Smooth muscle cell (in vitro differentiated cells): ENCODE data around the gene TMEM221. TPM values are rescaled to one million over a fixed set of nuclear protein-coding genes. Genes with fewer than 3 reads are reported as not detected.

Source experiments
- DNase-seq: peaks from one replicate; lab custom pipeline; 2025; ENCODE audit not compliant: unreplicated experiment; lab: John Stamatoyannopoulos, UW
- H2AFZ ChIP-seq: fragments of 200-600 bp; sonication (generic); 2 replicates; pipeline ENCODE4 v1.6.0; 2016; ENCODE audit warnings: antibody characterized with exemption, low read depth, mild to moderate bottlenecking
- H3F3A ChIP-seq: fragments of 200-600 bp; sonication (generic); 2 replicates; pipeline ENCODE4 v1.6.0; 2017; ENCODE audit warnings: antibody characterized with exemption, low read depth
- H3K27ac ChIP-seq: fragments of 200-600 bp; sonication (generic); 2 replicates; pipeline ENCODE4 v1.5.1; 2016; ENCODE audit warnings: low read depth, mild to moderate bottlenecking
- H3K27me3 ChIP-seq: fragments of 200-600 bp; sonication (generic); 2 replicates; pipeline ENCODE4 v1.6.1; 2016; ENCODE audit warnings: low read depth, mild to moderate bottlenecking
- H3K36me3 ChIP-seq: fragments of 200-600 bp; sonication (generic); 2 replicates; pipeline ENCODE4 v1.5.1; 2016; ENCODE audit warnings: low read depth
- H3K4me1 ChIP-seq: fragments of 200-600 bp; sonication (generic); 2 replicates; pipeline ENCODE4 v1.5.1; 2016; ENCODE audit warnings: low read depth
- H3K4me2 ChIP-seq: fragments of 200-600 bp; sonication (generic); 2 replicates; pipeline ENCODE4 v1.6.0; 2016; ENCODE audit warnings: mild to moderate bottlenecking
- H3K4me3 ChIP-seq: fragments of 200-600 bp; sonication (generic); 2 replicates; pipeline ENCODE4 v1.5.1; 2016; ENCODE audit warnings: mild to moderate bottlenecking
- H3K79me2 ChIP-seq: fragments of 200-600 bp; sonication (generic); 2 replicates; pipeline ENCODE4 v1.6.0; 2016; ENCODE audit warnings: low read depth, mild to moderate bottlenecking
- H3K9ac ChIP-seq: fragments of 200-600 bp; sonication (generic); 2 replicates; pipeline ENCODE4 v1.6.0; 2016; ENCODE audit warnings: low read depth
- H3K9me3 ChIP-seq: fragments of 200-600 bp; sonication (generic); replicated peaks from 2 replicates; pipeline ENCODE4 v1.5.1; 2016; ENCODE audit warnings: low read depth
- H4K20me1 ChIP-seq: fragments of 200-600 bp; sonication (generic); 2 replicates; pipeline ENCODE4 v1.6.0; 2016; ENCODE audit warnings: low read depth
- WGBS: methylation state at CpG from one replicate; pipeline ENCODE4 v1.1.7; 2016; ENCODE audit warnings: low lambda C conversion rate; 5-methylcytosine and 5-hydroxymethylcytosine counted together
- polyA plus RNA-seq: library from polyadenylated mRNA; unstranded; fragments of >200 nt; fragmentation: Nextera tagmentation; extraction: Ambion mirVana; gene quantifications from 2 replicates; pipeline ENCODE4 v1.2.1, GENCODE V29; 2016
- total RNA-seq: library from RNA; depleted of rRNA; stranded (reverse); fragments of >200 nt; gene quantifications from 2 replicates; pipeline ENCODE4 v1.2.3, GENCODE V29; 2014
- TF ChIP-seq, protein P1 (sequence below): fragments of 200-600 bp; sonication (generic); IDR thresholded peaks from 2 replicates; pipeline ENCODE4 v1.5.1; 2017; ENCODE audit warnings: borderline replicate concordance, mild to moderate bottlenecking, antibody characterized with exemption; ENCODE audit not compliant: insufficient read depth, poor library complexity, severe bottlenecking

Gene TMEM221
- total and polyA plus RNA-seq, 2 experiments from 2014 or later, result 0.31 to 0.63 TPM

DNA sequence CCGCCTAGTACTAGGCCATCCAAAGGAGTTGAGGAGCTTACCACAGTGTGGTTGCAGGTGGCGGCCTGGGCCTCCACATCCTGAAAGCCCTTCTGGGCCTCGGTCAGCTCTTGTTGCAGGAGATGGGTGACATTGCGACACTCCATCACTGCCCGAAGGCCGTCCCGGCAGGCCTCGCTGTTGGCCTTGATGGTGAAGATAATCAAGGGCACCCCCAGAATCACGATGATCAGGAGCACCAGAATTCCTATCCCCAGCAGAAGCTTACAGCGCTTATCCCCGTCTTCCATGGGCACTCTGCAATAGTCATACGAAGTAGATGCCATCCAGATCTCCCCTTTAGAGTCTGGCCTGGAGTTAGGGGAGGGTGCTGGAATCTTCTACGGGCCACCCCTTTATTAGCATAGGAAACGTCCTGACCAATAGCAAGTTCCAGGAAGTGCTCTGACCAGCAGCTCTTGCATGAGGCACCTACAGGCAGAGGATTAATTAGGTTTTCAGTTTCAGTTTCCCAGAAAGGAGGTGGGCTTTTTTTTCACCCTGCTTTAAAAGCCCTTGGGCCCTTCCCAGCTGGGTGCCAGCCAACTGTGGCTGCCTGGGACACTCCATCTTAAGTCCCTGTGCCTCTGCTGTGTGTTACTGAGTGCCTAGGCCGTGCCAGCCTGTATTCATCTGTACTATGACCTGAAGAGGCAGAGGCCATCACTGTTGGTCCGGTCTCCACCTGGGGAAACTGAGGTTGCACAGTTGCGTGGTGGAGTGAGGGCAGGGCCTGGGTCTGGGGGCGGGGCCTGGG, 43.0 kb downstream of the TMEM221 start, which contains the start of gene BST2:
Gene BST2 (minus strand): TSS at position 381 of the 796 bp plus-strand sequence. CDS start 55 bp downstream, at position 326.
- DNase-seq, result no peak
- no peak within 1 kb of the TSS for H2AFZ ChIP-seq
- H3K4me2 ChIP-seq, result no peak within 1 kb of the TSS

DNA sequence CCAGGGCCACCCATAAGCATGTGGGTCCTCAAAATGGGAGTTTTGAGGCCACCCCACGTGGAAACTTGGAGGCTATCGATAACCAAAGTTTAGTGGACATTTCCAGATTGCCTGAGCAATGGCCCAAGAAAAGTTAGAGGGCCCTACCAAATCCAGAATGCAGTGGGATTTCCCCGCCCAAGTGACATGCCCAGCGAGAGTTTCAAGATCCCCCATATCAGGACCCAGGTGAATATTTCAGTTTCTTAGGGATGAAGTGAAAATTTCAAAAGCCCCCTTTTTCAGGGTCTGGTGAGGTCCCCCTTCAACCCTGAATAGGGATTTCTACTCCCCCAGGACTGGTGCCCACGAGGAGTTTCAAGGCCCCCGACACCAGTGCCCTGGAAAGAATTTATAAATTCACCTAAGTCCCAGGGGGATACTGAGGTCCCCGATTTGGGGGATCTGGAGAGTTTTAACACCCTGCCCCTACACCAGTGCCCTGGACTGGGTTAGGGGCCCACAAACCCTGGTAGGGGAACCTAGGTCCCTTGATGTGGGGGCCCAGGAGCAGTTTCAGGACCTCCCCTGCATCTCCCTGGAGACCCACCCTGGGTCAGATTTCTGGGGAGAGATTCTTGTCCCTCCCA, 43.7 kb downstream of the TMEM221 start:
- no peaks in the 10 kb centered on the region for H3K79me2 ChIP-seq
- H2AFZ ChIP-seq, result no peak overlapping the region

More for the DNA sequence above, 43.0 kb downstream of the TMEM221 start, which contains the start of gene BST2:
- Histone ChIP-seq H3K4me1 (peaks cover 15% of the 10 kb centered on the region), H3K27ac (no peak within 1 kb of the TSS), H3K9ac (no peak within 1 kb of the TSS), H3K27me3 (no peaks in the 10 kb centered on the region), H3K36me3 (no peaks in the 10 kb centered on the region), H3K79me2 (no peaks in the 10 kb centered on the region), H3K9me3 (no peaks in the 10 kb centered on the region), H3F3A (no peaks in the 10 kb centered on the region), H3K4me3 (no peak within 1 kb of the TSS), H4K20me1 (no peaks in the 10 kb centered on the region)
- 88% methylated on average over 18 of the region's 18 CpGs for WGBS
- TF ChIP-seq, protein P1, sequence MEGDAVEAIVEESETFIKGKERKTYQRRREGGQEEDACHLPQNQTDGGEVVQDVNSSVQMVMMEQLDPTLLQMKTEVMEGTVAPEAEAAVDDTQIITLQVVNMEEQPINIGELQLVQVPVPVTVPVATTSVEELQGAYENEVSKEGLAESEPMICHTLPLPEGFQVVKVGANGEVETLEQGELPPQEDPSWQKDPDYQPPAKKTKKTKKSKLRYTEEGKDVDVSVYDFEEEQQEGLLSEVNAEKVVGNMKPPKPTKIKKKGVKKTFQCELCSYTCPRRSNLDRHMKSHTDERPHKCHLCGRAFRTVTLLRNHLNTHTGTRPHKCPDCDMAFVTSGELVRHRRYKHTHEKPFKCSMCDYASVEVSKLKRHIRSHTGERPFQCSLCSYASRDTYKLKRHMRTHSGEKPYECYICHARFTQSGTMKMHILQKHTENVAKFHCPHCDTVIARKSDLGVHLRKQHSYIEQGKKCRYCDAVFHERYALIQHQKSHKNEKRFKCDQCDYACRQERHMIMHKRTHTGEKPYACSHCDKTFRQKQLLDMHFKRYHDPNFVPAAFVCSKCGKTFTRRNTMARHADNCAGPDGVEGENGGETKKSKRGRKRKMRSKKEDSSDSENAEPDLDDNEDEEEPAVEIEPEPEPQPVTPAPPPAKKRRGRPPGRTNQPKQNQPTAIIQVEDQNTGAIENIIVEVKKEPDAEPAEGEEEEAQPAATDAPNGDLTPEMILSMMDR, result no peak

DNA sequence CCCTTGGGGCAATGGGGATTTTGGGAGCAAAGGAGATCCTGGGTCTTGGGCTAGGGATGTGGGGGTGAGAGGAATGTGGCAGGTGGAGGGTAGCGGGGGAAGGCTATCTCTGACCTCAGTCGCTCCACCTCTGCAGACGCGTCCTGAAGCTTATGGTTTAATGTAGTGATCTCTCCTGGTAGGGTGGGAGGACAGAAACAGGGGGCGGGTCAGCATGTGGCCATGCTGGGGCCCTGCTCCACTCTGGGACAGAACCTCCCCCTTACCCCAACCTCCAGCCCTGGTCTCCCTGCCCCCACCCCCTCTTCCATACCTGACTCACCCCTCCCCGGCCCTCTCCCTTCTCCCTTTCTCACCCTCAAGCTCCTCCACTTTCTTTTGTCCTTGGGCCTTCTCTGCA, 44.5 kb downstream of the TMEM221 start:
- TF ChIP-seq, protein P1, result no peak

More for the DNA sequence above, 43.7 kb downstream of the TMEM221 start:
- Histone ChIP-seq H3K4me2 (no peak overlapping the region), H3K27ac (no peak overlapping the region), H3K9ac (no peak overlapping the region), H3K4me3 (no peak overlapping the region), H3K36me3 (no peaks in the 10 kb centered on the region), H3K27me3 (no peaks in the 10 kb centered on the region), H4K20me1 (no peaks in the 10 kb centered on the region), H3K4me1 (peaks cover 15% of the 10 kb centered on the region), H3F3A (no peaks in the 10 kb centered on the region), H3K9me3 (no peaks in the 10 kb centered on the region)
- TF ChIP-seq, protein P1, result no peak
- DNase-seq, result no peak
- 96% methylated on average over 7 of the region's 7 CpGs for WGBS

More for the DNA sequence above, 44.5 kb downstream of the TMEM221 start:
- WGBS, result 100% methylated on average over 1 of the region's 6 CpGs
- Histone ChIP-seq H3K9me3 (no peaks in the 10 kb centered on the region), H3K27ac (no peak overlapping the region), H3K36me3 (no peaks in the 10 kb centered on the region), H2AFZ (no peak overlapping the region), H3K4me3 (no peak overlapping the region), H3K79me2 (no peaks in the 10 kb centered on the region), H3K4me2 (peak overlapping the region; percentile 68), H4K20me1 (no peaks in the 10 kb centered on the region), H3K9ac (no peak overlapping the region), H3K27me3 (no peaks in the 10 kb centered on the region), H3K4me1 (peaks cover 15% of the 10 kb centered on the region), H3F3A (no peaks in the 10 kb centered on the region)
- DNase-seq, result no peak
